Glomerular endothelial cell (primary cell): Measurements from ENCODE around the gene DDX53. TPM values are rescaled to one million over a fixed set of nuclear protein-coding genes. Genes with fewer than 3 reads are reported as not detected.

Experiments used
- DNase-seq: peaks from one replicate; pipeline ENCODE4 v3.0.0-alpha.2; 2011; ENCODE audit warnings: low read depth, low spot score; ENCODE audit errors: extremely low read depth
- total RNA-seq: library from RNA; depleted of rRNA; stranded (reverse); fragments of >200 nt; gene quantifications from 2 replicates; pipeline ENCODE4 v1.2.3, GENCODE V29; 2015

The DDX53 gene
- not detected in 2 replicates for total RNA-seq

- no peak for DNase-seq
Observed at GRCh38 chrX:22999696-23000223, at the start of gene DDX53. TSS of gene DDX53 (plus strand) at chrX:22999960. CDS start at chrX:23000058, 98 bp downstream.

DNA sequence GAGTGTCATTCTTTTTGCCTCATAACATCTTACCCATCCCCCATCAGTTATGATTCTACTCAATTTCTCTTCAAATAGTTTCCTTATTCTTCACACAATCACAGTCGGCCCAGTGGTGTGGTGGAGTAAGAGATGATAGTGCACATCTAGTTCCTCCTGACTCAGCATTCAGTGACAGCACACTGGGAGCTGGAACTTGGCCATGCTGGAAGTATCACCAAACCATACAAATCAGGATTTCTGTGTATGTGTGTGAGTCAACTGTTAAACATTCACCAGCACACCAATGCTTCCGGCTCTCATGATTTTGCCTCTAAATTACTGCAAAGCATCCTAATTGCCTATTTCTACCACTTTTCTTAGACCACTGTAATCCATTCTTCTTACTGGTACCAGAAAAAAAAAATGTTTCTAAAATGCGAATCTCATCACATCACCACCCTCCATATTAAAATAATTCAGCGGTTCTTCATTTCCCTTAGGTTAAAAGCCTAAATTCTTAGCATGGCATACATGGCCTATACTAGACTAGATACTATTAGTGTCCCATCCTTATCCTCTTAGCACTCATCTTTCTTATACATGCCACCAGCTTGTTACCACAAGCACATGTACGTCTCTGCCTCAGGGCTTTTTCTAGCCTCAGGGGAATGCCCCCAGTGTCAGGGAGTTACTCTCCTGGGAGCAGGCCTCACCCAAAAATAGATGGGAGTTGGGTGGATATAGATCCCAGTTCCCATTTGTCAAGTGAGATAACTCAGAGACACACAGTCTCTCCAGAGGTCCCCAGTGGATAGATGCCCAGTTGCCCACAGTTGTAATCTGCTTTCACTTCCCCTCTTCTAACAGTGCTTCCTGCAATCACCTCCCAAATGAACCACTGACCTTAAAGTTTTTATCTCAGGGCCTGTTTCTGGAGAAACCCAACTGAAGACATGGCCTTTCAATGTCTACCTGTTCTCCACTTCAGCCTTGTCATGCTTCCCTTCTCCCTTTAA lies 49.2 kb upstream of the DDX53 start:
- peak; percentile 18 for DNase-seq

- DNase-seq = peak; percentile 22
Observed at GRCh38 chrX:22952010-22952409, 47.8 kb upstream of the DDX53 start.

- no peak for DNase-seq
Observed at GRCh38 chrX:22958250-22958649, 41.5 kb upstream of the DDX53 start.

- DNase-seq = no peak
Observed at GRCh38 chrX:22959204-22959920, 40.4 kb upstream of the DDX53 start.

DNA sequence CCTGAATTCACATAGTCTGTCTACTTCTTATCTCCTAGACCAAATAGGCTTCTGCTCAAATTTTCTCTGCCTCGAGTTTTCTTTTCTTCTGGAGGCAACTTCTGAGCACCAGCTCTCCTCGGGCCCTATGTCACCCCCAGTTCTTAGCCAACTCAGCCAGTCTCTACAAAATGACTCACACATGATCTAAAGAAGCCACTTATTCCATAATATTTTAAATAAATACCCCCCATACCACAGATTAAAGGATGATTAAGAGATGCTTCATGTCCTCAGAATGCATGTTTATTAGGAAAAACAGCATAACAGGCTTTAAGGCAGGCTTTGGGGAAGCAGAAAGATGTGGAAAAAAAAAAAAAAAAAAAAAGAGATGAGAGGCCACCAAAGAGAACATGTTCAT lies 36.6 kb upstream of the DDX53 start:
- no peak for DNase-seq

- no peak for DNase-seq
Observed at GRCh38 chrX:22968494-22968893, 31.3 kb upstream of the DDX53 start.

DNA sequence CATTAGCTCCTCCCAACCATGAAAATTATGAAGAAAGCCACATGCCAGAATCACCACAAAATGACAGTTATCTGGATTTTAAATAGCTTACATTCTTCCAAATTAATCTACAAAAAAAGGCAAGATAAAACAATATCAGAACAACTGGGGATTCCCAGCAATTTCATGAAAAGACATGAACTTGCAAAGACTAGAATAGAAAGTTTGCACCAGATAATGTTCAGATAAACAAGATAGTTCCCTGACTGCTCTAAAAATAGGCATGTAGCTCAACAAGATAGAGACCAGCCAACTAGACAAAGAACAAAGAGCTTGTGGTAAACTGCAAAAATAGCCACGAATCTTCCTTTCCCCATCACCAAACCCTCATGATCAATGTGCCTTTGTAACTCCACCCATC lies 30.3 kb upstream of the DDX53 start:
- DNase-seq = no peak

GRCh38 chrX:22970861-22971260 lies 28.9 kb upstream of the DDX53 start:
- DNase-seq = no peak

DNA sequence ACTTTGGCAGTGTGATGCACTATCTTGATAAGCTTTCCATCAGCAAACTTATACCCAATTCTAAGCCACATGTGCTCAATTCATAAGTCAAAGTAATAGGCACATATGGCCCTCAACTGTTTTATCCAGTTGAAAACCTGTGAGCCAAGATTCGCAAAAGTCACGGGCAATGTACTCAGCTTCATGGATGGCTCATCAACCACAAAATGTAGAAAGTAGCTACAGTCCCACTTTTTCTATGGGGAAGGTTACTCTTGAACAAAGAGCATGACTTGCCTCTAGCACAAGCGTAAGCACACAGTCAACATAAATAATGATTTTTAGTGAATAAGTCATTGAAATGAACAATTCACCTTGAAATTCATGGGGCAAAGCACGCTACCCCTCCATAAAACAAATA lies 25.1 kb upstream of the DDX53 start:
- DNase-seq = no peak

DNA sequence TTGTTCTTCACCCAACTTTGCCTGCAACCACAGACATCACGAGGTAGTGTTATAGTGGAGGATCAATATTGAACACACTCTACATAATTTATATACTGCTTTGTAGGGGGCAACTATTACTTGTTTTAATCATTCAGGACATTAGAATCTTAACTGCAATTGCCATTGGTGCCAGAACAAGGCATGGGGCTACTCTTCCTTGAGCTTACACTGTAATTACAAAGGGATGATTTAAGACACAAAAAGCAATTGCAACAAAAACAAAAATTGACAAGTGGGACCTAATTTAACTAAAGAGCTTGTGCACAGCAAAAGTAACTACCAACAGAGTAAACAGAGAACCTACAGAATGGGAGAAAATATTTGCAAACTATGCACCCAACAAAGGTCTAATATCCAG lies 24.0 kb upstream of the DDX53 start:
- DNase-seq = no peak

GRCh38 chrX:22985958-22986357 lies 13.8 kb upstream of the DDX53 start:
- DNase-seq = no peak

GRCh38 chrX:22987452-22987851 lies 12.3 kb upstream of the DDX53 start:
- no peak for DNase-seq

DNA sequence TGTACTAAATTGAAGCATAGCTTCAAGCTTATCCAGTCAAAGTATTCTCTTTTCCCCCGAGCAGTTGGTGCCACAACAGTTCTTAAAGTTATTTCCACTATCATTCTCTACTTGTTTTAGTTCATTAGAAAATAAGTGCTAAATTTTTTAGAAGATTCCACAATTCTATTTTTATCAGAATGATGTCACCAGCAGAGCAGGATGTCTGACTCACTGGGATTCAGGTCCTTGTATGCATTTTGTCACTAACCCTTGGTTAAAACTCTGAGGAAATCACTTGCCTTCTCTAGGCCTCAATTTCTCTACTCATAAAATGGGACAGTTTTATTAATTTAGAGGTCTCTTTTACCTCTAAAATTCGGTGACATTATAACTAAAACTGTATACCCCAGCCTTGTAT lies 3.4 kb downstream of the DDX53 start:
- no peak for DNase-seq

DNA sequence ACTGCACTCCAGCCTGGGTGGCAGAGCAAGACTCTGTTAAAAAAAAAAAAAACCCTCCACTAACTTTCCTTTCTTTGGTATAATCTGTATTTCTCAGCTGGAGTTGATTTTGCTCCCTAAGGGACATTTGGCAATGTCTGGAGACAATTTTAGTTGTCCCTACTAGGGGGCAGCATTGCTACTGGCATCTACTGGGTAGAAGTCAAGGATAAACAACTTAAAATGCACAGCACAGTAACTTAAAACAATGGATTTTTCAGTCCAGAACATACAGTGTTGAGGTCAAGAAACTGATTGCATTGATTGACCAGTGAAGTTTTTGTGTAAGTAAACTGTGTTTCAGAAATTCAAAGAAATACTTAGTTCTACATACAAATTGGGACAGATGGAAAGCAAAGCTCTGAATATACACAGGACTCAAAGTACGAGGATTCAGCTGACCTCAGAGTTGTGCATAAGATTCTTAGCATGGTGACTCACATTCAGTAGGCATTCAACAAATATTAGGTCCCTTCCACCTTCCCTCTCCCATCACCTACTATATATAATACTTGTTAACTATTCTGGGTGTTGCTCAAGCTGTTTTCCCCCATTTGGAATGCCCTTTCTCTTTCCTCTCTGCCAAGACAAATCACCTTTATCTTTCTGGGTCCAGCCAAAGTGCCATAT lies 8.8 kb downstream of the DDX53 start:
- no peak for DNase-seq

DNA sequence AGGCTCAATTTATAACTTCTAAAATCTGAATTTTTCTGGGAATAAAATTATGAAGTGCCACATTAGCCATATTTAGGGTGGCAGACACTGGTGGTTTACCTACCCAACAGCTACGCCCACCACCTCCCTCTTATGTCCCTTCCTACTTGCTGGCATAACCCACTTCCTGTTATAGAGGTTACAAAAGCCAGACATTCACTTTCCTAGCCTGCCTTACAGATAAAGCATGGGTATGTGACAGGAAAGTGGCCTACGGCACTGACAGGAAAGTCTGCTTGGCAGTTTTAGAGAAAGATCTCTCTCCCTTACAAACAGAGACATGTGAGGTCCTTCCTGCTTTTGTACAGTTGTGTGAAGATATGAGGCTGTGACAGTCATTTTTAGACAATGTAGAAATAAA lies 12.4 kb downstream of the DDX53 start:
- DNase-seq = no peak

DNA sequence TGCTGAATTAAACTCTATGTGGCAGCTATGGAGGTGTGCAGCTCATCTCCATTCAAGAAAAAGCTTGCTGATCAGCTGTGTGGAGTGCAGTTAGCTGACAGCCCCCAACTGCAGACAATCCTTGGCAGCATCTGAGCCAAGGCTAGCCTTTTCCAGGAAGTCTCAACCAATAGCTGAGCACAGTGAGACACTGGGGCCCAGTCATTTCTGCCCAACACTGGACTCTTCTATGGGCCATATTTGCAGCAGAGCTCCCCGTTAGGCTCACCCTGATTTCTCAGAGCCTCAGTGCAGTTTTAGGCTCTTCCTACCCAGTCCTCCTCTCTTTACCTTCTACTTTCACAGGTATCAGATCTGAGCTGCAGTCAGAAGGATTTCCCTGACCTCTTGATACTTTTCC lies 12.9 kb downstream of the DDX53 start:
- no peak for DNase-seq

- DNase-seq = no peak
Observed at GRCh38 chrX:23013366-23013765, 13.6 kb downstream of the DDX53 start.

DNA sequence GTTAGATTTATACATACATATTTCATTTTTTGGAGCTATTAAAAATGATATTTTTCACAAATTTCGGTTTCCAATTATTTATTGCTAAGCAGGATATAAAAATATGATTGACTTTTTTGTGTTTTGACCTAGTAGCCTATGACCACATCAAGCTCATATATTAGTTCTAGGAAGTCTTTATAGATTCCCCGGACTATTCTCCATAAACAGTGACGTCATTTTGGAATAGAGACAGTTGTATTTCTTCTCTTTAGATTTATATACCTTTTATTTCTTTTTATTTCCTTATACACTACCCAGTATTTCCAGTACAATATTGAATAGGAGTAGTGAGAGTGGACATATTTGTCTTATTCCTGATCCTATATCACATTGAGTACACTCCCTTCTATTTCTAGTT lies 31.8 kb downstream of the DDX53 start:
- DNase-seq = no peak

- no peak for DNase-seq
Observed at GRCh38 chrX:23035493-23035892, 35.7 kb downstream of the DDX53 start.

- DNase-seq = no peak
Observed at GRCh38 chrX:23046443-23046842, 46.7 kb downstream of the DDX53 start.
